WERI-Rb-1 (cell line): ENCODE measurements around the gene CNTFR.

Experiments used
- DNase-seq: peaks from one replicate; pipeline ENCODE4 v3.0.0-alpha.2; 2020
- H3K27ac ChIP-seq: fragments of 250-450 bp; sonication (Bioruptor Pico); 2 replicates; pipeline ENCODE4 v1.5.1; 2020; ENCODE audit warnings: mild to moderate bottlenecking, moderate library complexity
- H3K27me3 ChIP-seq: fragments of 250-450 bp; sonication (Bioruptor Pico); 2 replicates; pipeline ENCODE4 v1.5.1; 2021; ENCODE audit warnings: mild to moderate bottlenecking, low read depth, moderate library complexity; ENCODE audit not compliant: insufficient read depth, severe bottlenecking
- H3K36me3 ChIP-seq: fragments of 250-450 bp; sonication (Bioruptor Pico); 2 replicates; pipeline ENCODE4 v1.5.1; 2020; ENCODE audit warnings: mild to moderate bottlenecking, moderate library complexity
- H3K4me3 ChIP-seq: 2 replicates; pipeline ENCODE4 v1.5.1; 2011; ENCODE audit warnings: low read depth, mild to moderate bottlenecking, control low read depth, low read length
- H3K9me3 ChIP-seq: fragments of 250-450 bp; sonication (Bioruptor Pico); 2 replicates; pipeline ENCODE4 v1.5.1; 2021; ENCODE audit warnings: mild to moderate bottlenecking, moderate library complexity; ENCODE audit not compliant: severe bottlenecking
- CTCF ChIP-seq: IDR thresholded peaks from 2 replicates; pipeline ENCODE4 v1.5.1; 2011; ENCODE audit warnings: low read depth, mild to moderate bottlenecking, control low read depth, inconsistent platforms, low read length

Gene CNTFR

GRCh38 chr9:34573599-34574325 lies 15.8 kb downstream of the CNTFR start:
- DNase-seq = no peak
- H3K4me3 ChIP-seq = no peak overlapping the region
- no peaks in the 10 kb centered on the region for H3K9me3 ChIP-seq
- H3K27me3 ChIP-seq = no peaks in the 10 kb centered on the region
- H3K27ac ChIP-seq = no peak overlapping the region
- TF ChIP-seq CTCF = no peak
- no peaks in the 10 kb centered on the region for H3K36me3 ChIP-seq

- no peak for DNase-seq
- TF ChIP-seq CTCF = no peak
- no peak overlapping the region for H3K4me3 ChIP-seq
- no peak overlapping the region for H3K27ac ChIP-seq
- H3K27me3 ChIP-seq = no peaks in the 10 kb centered on the region
- H3K9me3 ChIP-seq = no peaks in the 10 kb centered on the region
- H3K36me3 ChIP-seq = peaks cover 2% of the 10 kb centered on the region
Observed at GRCh38 chr9:34572628-34573027, 16.9 kb downstream of the CNTFR start.

GRCh38 chr9:34572092-34572491 lies 17.4 kb downstream of the CNTFR start:
- H3K36me3 ChIP-seq = peaks cover 2% of the 10 kb centered on the region
- H3K27me3 ChIP-seq = no peaks in the 10 kb centered on the region
- no peak overlapping the region; the same call in 1 of the 2 replicates for H3K27ac ChIP-seq
- no peak overlapping the region for H3K4me3 ChIP-seq
- DNase-seq = no peak
- no peak for TF ChIP-seq CTCF
- no peaks in the 10 kb centered on the region for H3K9me3 ChIP-seq

- no peaks in the 10 kb centered on the region for H3K27me3 ChIP-seq
- H3K27ac ChIP-seq = peak overlapping the region; percentile 87
- H3K9me3 ChIP-seq = no peaks in the 10 kb centered on the region
- no peak for TF ChIP-seq CTCF
- H3K4me3 ChIP-seq = no peak overlapping the region
- peaks cover 6% of the 10 kb centered on the region for H3K36me3 ChIP-seq
- DNase-seq = peak; percentile 49
Observed at GRCh38 chr9:34571481-34571810, 18.1 kb downstream of the CNTFR start.

- peak; percentile 69 for DNase-seq
- Histone ChIP-seq H3K4me3 (no peak overlapping the region), H3K27me3 (no peaks in the 10 kb centered on the region), H3K36me3 (peaks cover 6% of the 10 kb centered on the region), H3K9me3 (no peaks in the 10 kb centered on the region), H3K27ac (peak overlapping the region; percentile 87)
- TF ChIP-seq CTCF = no peak
Observed at GRCh38 chr9:34570809-34571480, 18.6 kb downstream of the CNTFR start.
